ENCODE results near the gene USP22. TPM values are rescaled to one million over a fixed set of nuclear protein-coding genes. Genes with fewer than 3 reads are reported as not detected.

The USP22 gene
- total and polyA plus RNA-seq, 4 donors: 27.2 to 109 (median 58.1) TPM

- Histone ChIP-seq H3K36me3 (ENCODE audit: control insufficient read depth in 4 of 4, insufficient read depth in 3 of 4, low read depth in 1 of 4, low read length in 3 of 4) (no peaks in the 10 kb centered on the region), H3K27ac (ENCODE audit: low read depth in 1 of 2, low read length in 2 of 2) (no peak overlapping the region)
- WGBS: 87% methylated on average over 2 of the region's 2 CpGs
Observed at GRCh38 chr17:21066394-21066793, 23.6 kb upstream of the USP22 start.

GRCh38 chr17:21061971-21062526, 19.2 kb upstream of the USP22 start:
- TF ChIP-seq EGR1 (IDR thresholded peaks at IDR 0.05; ENCODE audit: low read depth in 2 of 2) (no peak), HNF4A (conservative IDR thresholded peaks at IDR 0.05) (no peak)
- TF ChIP-seq, protein P1, sequence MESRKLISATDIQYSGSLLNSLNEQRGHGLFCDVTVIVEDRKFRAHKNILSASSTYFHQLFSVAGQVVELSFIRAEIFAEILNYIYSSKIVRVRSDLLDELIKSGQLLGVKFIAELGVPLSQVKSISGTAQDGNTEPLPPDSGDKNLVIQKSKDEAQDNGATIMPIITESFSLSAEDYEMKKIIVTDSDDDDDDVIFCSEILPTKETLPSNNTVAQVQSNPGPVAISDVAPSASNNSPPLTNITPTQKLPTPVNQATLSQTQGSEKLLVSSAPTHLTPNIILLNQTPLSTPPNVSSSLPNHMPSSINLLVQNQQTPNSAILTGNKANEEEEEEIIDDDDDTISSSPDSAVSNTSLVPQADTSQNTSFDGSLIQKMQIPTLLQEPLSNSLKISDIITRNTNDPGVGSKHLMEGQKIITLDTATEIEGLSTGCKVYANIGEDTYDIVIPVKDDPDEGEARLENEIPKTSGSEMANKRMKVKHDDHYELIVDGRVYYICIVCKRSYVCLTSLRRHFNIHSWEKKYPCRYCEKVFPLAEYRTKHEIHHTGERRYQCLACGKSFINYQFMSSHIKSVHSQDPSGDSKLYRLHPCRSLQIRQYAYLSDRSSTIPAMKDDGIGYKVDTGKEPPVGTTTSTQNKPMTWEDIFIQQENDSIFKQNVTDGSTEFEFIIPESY (IDR thresholded peaks at IDR 0.05): no peak
- Histone ChIP-seq H3K4me1 (ENCODE audit: control insufficient read depth in 4 of 4, insufficient read depth in 4 of 4, low read length in 3 of 4) (no peaks in the 10 kb centered on the region), H3K9me3 (ENCODE audit: control insufficient read depth in 4 of 4, low read length in 3 of 4) (no peaks in the 10 kb centered on the region), H3K9ac (ENCODE audit: low read depth in 1 of 2, low read length in 2 of 2) (no peak overlapping the region), H3K4me3 (ENCODE audit: low read depth in 1 of 3, low read length in 3 of 3) (no peak overlapping the region), H3K27ac (ENCODE audit: low read depth in 1 of 2, low read length in 2 of 2) (no peak overlapping the region), H3K27me3 (ENCODE audit: control insufficient read depth in 4 of 4, insufficient read depth in 4 of 4, low read length in 3 of 4) (peaks cover 0 to 1% (median 0%) of the 10 kb centered on the region in 4 donors), H3K36me3 (ENCODE audit: control insufficient read depth in 4 of 4, insufficient read depth in 3 of 4, low read depth in 1 of 4, low read length in 3 of 4) (no peaks in the 10 kb centered on the region)
- DNase-seq (ENCODE audit: low spot score): no peak
- WGBS: 73% methylated on average over 7 of the region's 7 CpGs

More at GRCh38 chr17:21066394-21066793, 23.6 kb upstream of the USP22 start:
- no peaks in the 10 kb centered on the region for H3K27me3 ChIP-seq (ENCODE audit: control insufficient read depth in 4 of 4, insufficient read depth in 4 of 4, low read length in 3 of 4)
- no peaks in the 10 kb centered on the region for H3K4me1 ChIP-seq (ENCODE audit: control insufficient read depth in 4 of 4, insufficient read depth in 4 of 4, low read length in 3 of 4)
- no peak overlapping the region for H3K4me3 ChIP-seq (ENCODE audit: low read depth in 1 of 3, low read length in 3 of 3)
- no peaks in the 10 kb centered on the region for H3K9me3 ChIP-seq (ENCODE audit: control insufficient read depth in 4 of 4, low read length in 3 of 4)
- DNase-seq (ENCODE audit: low spot score): no peak
- no peak for TF ChIP-seq RAD21 (IDR thresholded peaks at IDR 0.05)
- no peak for TF ChIP-seq EGR1 (IDR thresholded peaks at IDR 0.05; ENCODE audit: low read depth in 2 of 2)
- no peak for TF ChIP-seq HNF4A (conservative IDR thresholded peaks at IDR 0.05)
- TF ChIP-seq FOXA2 (IDR thresholded peaks at IDR 0.05): no peak
- TF ChIP-seq, protein P2, sequence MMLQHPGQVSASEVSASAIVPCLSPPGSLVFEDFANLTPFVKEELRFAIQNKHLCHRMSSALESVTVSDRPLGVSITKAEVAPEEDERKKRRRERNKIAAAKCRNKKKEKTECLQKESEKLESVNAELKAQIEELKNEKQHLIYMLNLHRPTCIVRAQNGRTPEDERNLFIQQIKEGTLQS (IDR thresholded peaks at IDR 0.05): no peak
- TF ChIP-seq, protein P3, sequence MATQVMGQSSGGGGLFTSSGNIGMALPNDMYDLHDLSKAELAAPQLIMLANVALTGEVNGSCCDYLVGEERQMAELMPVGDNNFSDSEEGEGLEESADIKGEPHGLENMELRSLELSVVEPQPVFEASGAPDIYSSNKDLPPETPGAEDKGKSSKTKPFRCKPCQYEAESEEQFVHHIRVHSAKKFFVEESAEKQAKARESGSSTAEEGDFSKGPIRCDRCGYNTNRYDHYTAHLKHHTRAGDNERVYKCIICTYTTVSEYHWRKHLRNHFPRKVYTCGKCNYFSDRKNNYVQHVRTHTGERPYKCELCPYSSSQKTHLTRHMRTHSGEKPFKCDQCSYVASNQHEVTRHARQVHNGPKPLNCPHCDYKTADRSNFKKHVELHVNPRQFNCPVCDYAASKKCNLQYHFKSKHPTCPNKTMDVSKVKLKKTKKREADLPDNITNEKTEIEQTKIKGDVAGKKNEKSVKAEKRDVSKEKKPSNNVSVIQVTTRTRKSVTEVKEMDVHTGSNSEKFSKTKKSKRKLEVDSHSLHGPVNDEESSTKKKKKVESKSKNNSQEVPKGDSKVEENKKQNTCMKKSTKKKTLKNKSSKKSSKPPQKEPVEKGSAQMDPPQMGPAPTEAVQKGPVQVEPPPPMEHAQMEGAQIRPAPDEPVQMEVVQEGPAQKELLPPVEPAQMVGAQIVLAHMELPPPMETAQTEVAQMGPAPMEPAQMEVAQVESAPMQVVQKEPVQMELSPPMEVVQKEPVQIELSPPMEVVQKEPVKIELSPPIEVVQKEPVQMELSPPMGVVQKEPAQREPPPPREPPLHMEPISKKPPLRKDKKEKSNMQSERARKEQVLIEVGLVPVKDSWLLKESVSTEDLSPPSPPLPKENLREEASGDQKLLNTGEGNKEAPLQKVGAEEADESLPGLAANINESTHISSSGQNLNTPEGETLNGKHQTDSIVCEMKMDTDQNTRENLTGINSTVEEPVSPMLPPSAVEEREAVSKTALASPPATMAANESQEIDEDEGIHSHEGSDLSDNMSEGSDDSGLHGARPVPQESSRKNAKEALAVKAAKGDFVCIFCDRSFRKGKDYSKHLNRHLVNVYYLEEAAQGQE (IDR thresholded peaks at IDR 0.05): no peak
- no peak for TF ChIP-seq MAX (IDR thresholded peaks at IDR 0.05)
- TF ChIP-seq, protein P1 (IDR thresholded peaks at IDR 0.05): no peak
- no peak for TF ChIP-seq JUND (IDR thresholded peaks at IDR 0.05)
- TF ChIP-seq RXRA (IDR thresholded peaks at IDR 0.05): no peak
- TF ChIP-seq GABPA (IDR thresholded peaks at IDR 0.05 in 1 of 2, conservative IDR thresholded peaks at IDR 0.05 in 1 of 2): no peak
- no peak overlapping the region for H3K9ac ChIP-seq (ENCODE audit: low read depth in 1 of 2, low read length in 2 of 2)

Data from liver (tissue), 9 donors.